Glomerular endothelial cell (primary cell): Measurements from ENCODE around the gene DNAJC2. TPM values are rescaled to one million over a fixed set of nuclear protein-coding genes. Genes with fewer than 3 reads are reported as not detected.

ENCODE experiments used
- DNase-seq: peaks from one replicate; pipeline ENCODE4 v3.0.0-alpha.2; 2011; ENCODE audit warnings: low read depth, low spot score; ENCODE audit errors: extremely low read depth
- total RNA-seq: library from RNA; depleted of rRNA; stranded (reverse); fragments of >200 nt; gene quantifications from 2 replicates; pipeline ENCODE4 v1.2.3, GENCODE V29; 2015

DNAJC2 gene, protein sequence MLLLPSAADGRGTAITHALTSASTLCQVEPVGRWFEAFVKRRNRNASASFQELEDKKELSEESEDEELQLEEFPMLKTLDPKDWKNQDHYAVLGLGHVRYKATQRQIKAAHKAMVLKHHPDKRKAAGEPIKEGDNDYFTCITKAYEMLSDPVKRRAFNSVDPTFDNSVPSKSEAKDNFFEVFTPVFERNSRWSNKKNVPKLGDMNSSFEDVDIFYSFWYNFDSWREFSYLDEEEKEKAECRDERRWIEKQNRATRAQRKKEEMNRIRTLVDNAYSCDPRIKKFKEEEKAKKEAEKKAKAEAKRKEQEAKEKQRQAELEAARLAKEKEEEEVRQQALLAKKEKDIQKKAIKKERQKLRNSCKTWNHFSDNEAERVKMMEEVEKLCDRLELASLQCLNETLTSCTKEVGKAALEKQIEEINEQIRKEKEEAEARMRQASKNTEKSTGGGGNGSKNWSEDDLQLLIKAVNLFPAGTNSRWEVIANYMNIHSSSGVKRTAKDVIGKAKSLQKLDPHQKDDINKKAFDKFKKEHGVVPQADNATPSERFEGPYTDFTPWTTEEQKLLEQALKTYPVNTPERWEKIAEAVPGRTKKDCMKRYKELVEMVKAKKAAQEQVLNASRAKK
- 12.0 and 20.0 TPM in 2 replicates for total RNA-seq

DNA sequence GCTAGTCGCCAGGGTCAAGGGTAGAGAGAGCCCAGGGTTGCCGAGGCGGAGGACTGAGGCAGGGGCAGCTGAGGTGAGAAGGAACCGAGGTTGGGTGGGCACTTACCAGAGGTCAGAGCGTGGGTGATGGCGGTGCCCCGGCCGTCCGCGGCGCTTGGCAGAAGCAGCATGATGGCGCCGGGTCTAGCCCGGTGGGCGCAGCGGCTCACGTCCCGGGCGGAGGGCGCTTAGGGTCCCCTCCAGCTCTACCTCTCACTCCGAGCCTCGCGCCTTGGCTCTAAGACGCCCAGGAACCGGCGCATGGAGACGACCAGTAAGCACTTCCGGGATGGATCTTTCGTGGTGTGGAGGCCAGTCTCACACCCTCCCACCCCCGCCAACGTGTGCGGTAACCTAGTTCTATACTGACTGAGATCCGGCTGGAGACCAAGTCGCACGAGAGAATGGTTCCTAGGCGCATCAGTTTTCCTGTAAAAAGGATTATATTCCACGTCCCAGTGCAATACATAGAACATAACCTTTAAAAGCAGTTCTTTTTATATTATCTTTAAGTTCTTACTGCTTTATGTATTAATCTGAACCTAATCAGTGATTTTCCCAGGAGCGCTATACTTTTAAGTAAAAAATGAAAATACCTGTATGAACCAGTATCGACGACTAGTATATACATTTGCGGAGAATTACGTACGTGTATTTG lies at the start of gene DNAJC2:
TSS of gene DNAJC2 (minus strand) at position 315 of the 697 bp plus-strand sequence. CDS start at position 170, 145 bp downstream.
- DNase-seq, result peak; percentile 77

DNA sequence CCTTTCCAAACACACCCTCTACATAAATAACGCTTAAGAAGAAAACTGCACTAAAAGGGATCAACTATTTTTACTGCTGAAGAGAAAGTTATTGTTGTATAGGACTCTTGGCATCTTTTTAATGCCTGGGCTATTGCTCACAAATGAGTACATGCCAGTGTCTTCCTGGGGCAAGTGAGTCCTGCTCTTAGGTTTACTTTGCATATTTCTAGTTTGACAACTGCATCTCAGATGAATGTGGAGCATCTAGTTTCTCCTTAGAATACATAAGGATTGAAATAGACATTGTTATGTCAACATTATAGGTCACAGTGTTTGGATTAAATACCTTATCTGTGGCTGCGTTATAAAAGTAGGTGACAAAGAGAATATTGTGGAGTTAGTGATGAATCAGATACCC lies 47.4 kb upstream of the DNAJC2 start:
- DNase-seq, result no peak

DNA sequence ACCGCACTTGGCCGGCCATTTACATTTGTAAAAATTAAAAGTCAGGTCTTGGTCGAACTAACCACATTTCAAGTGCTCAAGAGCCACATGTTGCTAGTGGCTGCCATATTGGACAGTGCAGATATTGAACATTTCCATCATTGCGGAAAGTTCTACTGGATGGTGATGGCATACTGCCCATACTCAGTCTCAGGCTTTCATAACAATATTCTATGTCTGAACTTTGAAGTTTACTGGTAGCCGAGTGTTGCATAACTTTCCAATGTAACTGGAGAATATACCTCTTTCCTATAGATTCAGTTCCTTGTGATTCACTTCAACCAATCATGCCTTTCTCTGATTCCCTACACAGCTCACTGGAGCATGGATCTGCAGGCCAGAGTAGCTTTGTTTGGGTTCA lies 46.6 kb upstream of the DNAJC2 start:
- no peak for DNase-seq

DNA sequence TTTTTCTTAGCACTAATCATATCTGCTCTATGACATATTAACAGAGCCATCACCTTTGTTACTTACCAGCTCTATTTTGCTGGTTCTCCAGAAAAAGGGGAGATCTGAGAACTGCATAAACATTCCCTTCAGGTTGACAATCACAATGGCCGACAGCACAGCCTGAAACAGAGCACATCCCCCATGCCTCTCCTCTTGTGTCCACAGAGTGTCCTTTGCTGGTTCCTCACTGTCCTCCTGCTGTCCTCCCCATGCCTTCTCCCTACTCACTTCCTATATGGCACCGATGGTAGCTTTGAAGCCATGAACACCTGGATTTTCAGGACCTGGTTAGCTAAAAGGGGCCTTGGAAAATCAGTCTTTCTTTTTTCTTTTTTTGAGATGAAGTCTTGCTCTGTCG lies 44.7 kb upstream of the DNAJC2 start:
- DNase-seq, result no peak

DNA sequence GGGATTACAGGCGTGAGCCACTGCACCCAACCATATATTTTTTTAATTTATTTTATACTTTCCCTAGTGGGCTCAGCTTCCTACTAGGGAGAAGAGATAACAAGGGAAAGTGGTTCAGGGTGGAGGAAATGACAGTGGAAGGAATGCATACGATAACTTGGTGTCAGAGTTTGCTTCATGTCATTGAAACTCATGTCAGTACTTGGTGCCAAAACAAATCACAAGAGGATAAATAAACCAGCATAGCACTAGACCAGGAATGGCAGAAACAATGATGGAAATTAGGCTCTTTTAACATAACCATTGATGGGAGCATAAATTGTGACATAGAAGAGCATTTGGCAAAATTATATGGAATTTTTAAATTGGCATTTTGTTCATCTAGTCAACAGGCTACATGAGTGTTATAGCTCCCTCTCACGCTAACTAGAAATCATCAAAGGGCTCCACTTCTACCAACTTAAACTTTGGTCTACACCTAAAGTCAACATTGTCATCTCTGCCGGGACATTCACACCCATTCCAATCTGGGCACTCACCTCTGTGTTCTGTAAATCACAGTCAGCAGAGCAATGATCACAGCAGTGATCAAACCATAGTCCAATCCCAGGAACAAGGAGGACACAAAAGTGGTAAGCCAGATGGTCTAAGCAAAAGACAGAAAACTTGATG lies 44.0 kb upstream of the DNAJC2 start:
- no peak for DNase-seq

DNA sequence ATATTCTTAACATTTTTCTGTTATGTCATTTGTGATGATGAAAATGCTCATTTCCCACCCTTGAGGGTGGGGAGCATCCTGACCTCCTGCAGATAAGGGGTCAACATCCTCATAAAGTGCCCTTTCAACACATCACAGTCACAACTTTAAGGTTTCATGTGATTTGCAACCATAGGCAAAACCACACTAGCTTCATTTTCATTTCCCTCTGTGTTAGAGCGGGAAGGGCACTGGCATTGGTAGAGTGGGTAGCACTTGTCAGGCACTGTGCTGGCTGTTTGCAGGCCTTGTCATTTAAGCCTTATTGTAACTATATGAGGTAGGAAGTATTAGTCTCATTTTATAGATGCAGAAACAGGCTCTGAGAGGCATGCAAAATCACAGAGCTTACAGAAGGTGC lies 42.7 kb upstream of the DNAJC2 start:
- DNase-seq, result no peak

DNA sequence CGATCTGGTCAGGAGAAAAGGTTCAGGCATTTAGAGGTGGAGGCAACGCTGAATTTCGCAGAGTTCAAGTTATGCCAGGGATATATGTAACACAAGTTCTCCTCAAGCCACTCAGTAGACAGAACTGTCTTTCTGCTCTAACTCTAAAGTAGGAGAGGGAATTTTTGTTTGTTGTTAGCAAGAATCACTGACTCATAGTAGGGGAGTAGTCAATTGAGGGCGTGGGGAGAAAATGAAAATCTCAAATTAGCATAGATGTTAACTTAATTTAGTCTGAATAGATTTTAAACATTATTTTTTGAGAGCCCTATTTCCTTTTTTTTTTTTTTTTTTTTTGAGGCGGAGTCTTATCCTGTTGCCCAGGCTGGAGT lies 37.5 kb upstream of the DNAJC2 start:
- DNase-seq, result no peak

DNA sequence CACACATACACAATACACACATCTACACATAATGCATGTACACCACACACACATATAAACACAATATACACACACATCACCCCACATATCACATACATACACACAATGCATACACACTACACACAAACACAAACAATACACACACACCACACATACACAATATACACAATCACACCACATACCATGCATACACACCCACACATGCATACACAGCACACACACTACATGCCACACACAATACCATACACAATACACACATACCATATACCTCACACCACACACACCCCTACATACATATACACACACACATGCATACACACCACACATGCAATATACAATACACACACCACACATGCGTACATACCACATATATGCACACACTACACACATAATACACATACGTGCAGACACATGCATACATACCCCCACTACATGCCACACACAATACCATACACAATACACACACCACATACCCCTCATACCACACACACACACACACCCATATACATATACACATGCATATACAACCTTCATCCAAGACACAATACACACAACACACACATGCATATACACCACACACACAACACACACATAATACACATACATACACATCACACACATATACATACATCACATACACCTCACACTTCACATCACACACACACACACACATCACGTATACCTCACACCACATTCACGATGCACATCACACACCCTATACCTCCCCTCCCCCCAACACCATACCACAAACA lies 36.9 kb upstream of the DNAJC2 start:
- no peak for DNase-seq

DNA sequence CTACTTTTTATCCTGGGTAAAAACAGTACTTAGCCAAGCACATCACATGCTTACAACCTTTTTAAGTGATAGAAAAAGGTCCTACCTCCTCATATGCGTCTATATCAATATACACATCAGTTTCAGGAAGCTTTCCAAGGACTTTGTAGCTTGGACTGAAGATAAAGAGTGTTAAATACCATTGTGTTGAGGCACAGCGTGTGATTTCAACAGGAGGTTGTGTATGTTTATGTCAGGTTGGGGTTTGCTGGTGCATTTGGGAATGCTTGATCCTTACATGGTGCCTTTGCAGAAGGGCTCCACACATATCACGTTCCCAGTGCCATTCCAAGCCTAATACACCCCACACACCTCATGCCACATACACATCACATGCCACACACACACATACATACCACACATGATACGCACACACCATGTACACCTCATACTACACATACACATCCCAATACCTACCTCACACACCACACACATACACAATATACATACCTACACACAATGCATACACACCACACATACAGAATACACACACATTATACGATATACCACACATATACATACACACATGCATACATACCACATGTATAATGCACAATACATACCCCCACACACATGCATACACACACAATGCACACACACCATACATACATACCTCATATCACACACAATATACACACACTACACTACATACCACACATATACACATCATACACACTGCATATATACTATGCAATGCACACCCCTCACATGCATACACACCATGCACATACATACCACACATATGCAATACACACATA lies 36.0 kb upstream of the DNAJC2 start:
- no peak for DNase-seq

DNA sequence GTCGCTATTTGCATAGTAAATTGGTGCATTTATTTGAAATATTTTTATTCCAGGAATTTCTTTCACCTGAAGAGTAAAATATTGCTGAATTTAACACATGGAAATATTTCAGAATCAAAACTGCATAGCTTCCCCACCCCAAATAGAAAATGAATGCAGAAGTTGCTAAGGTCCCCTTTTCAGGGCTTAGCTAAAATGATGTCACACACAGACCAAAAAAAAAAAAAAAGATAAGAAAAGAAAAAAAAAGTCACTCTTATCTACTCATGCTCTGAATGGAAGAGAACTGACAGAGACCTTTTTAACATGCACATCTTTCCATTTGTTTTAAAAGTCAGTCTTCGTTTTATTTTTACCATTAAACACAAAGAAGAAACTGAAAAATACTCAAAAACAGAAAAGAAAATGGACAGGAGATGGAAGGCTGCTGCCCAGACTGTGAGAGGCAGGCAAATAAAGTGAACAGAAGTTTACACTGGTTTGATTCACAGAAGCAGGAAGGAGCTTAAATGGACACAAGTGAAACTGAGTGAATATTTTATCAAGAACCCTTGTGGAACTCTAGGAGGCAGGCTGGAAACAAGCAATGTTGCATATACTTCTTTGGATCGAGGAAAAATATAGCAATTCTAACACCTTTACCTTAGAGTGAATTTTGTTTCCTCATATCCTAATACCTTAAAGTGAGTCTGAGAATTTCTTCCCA lies 34.9 kb upstream of the DNAJC2 start:
- DNase-seq, result no peak

DNA sequence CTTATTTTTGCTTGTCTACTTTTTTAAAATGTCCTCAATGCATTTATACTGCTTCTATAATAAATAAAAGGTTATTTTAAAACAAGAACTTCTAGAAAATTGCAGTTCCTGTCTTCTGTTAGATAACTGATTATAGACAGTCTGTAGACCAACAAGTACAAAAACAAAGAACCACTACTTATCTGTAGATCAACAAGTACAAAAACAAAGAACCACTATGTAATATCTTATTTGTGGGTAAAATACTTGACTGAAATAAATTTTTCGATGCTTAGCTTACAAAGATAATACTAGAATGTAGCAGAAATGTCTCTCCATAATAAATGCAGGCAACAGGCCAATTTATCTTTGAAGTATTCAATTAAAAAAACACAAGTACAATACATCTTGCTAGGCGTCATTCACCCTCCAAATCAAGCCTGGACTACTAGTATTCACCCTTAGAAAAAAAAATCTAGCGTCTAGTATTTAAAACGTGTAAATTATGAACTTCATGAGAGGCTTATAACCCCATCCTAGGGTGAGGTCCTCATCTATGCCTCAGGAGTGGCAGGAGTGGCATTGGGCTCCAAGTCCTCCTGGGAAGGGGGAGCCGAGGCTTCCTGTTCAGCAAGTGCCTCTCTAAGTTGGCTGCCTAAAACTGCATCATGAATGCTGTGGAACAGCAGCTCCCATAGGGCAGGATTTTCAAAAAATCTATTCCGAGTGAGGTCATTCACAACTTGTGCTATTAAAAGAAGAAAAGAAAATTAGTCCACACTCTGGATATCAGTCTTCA lies 29.5 kb upstream of the DNAJC2 start:
- DNase-seq, result no peak

DNA sequence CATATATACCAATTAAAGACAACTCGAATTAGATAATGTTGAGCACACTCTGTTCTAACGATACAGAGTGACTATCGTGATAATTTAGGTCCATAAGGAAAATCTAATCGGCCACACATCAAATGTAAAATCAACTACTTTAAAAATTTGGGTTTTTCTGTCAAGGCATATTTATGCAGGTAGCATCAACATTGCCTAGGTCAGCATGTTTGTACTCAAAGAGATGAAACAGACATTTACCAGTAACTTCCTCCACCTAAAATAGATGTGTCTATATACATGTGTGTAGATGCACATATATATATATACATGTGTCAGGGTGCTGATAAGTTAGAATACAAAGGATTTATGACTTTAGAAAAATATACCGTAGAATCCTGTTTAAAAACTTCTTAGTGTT lies 24.9 kb upstream of the DNAJC2 start:
- no peak for DNase-seq

DNA sequence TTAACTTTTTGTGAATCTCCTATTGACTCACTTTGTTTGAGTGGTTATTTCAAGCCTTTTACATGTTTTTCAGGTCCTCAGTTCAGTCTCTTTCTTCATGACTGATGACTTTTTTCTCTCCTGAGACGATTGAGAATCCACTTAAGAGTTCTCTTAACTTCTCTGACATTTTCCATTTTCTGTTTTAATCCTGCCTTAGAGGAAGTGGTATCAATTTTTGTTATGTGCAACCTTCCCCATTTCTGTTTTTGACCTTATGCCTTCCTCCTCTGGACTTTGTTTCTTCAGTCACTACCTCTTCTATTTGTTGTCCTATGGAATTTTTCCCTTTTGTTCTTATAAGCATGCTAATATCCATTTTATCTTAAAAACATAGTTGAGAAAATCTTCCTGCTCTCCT lies 5.2 kb upstream of the DNAJC2 start:
- DNase-seq, result no peak

DNA sequence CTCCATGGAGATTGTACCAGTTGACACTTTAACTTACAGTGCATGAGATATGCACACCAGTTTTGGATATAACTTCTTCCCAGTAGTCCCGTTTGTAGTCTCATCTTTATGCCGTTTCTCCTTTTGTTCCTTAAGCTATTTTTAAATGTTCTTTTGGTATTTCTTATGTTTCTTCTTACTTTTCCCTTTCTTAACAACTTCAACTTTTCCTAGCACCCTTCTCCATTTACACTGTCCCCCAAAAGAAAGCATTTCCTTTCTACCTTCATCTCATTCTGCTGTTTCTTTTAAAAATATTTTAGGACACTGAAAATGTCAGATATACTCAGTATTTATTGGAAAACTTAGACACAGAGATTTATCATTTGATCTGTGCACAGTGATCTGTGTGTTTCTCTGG lies 4.4 kb upstream of the DNAJC2 start:
- DNase-seq, result no peak

DNA sequence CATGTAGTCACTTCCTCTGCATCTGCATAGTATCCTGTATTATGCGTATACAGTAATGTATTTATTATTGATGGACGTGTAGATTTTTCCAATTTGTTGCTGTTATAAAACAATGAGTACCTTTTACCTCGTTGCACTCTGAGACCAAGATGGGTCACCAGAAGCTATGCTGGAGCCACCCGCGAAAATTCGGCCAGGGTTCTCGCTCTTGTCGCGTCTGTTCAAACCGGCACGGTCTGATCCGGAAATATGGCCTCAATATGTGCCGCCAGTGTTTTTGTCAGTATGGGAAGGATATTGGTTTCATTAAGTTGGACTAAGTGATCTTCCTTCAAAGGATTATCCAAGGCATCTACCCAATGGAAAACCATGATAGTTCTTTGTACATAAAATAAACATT lies 3.9 kb upstream of the DNAJC2 start:
- DNase-seq, result no peak

DNA sequence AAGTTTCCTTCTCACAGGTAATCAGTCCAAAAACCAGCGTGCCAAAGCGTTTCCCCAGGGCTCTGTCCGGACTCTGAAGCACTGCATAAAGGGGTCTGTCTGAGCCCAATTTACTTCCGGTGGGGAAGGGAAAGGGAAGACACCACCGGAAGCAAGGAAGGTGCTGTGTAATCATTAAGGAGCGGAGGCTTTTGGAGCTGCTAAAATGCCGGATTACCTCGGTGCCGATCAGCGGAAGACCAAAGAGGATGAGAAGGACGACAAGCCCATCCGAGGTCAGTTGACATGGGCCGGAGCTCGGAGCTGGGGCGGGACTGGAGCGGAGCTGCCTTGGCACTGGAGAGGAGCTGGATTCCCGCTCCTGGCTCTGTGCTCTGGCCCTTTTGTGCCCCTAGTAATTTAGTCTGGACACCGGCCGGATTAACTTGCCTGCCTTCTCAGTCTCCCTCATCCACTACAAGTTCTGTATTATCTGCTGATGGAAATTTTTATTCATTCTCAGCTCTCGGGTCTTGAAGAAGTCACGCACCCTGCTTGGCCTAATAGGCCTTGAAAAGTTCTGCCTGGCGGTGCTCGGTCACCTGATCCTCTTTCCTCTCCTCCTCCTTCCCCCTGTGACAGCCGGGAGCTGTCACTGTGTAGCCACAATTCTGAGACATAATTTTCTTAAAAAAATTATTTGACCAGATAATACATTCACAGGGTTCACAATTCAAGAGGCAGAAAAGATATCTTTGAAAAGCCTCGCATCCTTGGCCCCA lies 3.1 kb upstream of the DNAJC2 start, which contains the start of gene PSMC2:
TSS of gene PSMC2 (plus strand) at position 137 of the 761 bp plus-strand sequence. CDS start at position 206, 69 bp downstream.
- DNase-seq, result peak; percentile 65

DNA sequence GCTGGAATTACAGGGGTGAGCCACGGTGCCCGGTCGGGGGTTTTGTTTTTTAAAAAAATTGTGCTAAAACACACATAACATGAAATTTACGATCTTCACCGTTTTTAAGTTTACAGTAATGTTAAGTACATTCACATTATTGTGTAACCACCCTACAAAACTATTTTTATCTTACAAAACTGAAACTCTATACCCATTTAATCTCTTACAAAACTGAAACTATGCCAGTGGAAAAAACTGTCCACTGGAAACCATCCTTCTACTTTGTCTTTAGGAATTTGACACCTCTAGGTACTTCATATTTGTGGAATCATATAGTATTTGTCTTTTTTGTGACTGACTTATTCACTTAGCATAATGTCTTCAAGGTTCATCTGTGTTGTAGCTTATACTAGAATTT lies 1.8 kb upstream of the DNAJC2 start:
- no peak for DNase-seq
